A204.1 (cell line): ENCODE results near the gene NBEA.
A peak's percentile ranks its signal among the peaks of the same experiment; 100 is the strongest.

ENCODE experiments used
- FAIRE-seq: peaks from 2 replicates; lab custom pipeline; 2012; peaks lifted over from hg19 to GRCh38; lab: Jason Lieb, UNC

NBEA gene

DNA sequence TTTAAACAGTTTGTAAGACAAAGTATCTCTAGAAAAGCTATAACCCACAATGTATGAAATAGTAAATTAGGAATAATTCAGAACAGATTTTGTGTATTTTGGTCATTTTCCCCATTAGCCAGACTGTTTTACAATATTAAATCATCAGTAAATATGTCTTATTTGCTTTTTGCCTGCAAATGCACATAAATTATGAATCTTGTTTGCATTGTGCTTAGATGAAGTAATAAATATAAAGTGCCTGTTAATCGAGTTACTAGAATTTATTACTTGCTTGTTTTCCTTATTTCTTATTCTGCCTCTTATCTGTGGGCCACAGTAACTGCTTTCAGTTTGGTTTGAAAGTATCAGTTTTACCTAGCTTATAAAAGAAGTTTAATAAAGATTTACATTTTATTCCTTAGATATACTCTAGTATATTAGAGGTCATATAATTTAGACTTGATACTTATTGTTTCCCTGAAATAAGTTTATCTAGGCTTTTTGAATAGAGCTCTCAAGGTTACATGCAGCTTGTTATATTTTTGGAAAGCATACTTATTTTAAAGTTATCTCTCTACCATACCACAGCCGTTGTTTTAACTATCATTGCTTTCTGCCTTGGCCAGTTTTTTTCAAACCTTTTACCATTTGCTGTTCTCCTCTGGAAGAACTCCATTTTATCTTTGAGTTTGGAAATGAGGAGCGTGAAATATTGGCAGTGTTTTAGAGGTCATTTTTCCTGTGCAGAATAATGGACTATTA, 238.0 kb downstream of the NBEA start:
- FAIRE-seq: no peak

GRCh38 chr13:35190241-35190640, 248.2 kb downstream of the NBEA start:
- FAIRE-seq: no peak

GRCh38 chr13:35191883-35192282, 249.8 kb downstream of the NBEA start:
- no peak for FAIRE-seq

DNA sequence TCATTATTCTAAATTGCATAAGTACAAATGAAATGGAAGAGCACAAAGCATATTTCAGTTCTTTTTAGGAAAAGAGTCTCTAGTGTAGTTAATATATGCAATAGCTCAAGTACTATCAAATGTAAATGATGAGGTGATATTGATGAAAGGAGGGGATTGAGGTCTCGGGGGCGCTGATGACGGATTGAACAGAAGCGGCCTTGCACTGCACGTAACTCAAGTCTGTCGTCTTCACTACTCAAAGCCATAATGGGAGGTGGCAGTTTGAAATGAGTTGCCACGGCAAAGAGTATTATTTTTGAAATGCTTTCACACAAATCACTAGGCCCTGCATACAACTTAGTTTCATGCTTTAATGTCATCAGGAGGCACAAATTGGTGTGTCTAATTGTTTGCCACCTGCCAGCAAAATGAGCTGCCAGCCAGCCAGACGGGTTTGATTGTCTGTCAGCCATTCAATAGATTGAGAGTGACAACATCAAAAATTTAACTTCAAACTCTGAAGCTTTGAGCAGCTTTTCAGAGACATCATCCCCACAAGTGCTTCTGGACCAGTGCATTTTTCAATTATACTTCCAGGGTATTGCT, 256.6 kb downstream of the NBEA start:
- no peak for FAIRE-seq

DNA sequence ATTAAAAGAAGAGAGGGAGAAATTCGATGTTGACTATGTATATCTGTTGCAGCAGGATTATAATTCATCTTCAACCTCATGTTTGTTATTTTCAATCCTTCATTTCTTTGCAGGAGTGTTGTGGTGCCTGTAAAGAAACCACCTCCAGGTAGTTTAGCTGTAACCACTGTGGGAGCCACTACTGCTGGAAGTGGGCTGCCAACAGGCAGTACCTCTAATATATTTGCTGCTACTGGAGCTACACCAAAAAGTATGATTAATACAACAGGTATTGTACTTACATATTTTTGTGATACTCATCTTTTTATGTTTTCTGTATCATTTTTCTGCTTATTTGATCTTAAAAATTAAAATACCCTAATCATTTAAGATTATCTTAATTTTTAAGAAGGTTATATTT, 266.5 kb downstream of the NBEA start:
- FAIRE-seq: no peak

- FAIRE-seq: peak; percentile 79
Observed at GRCh38 chr13:35210261-35210660, 268.2 kb downstream of the NBEA start.

DNA sequence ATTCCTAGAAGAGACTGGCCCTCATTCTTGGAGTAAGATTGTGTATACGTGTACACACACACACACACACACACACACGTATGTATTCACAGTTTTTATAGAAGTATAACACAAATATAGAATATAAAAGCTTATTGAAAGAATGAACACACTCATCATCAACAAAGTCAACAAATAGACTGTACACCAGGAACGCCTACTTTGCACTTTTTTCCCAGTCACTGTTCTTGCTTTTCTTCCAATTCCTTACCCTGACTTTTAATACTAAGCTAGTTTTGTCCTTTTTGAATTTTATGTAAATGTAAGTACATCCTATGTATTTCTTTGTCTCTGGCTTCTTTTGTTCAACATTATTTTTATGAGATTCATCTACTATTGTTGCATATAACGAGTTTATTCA, 269.9 kb downstream of the NBEA start:
- peak; percentile 63 for FAIRE-seq

DNA sequence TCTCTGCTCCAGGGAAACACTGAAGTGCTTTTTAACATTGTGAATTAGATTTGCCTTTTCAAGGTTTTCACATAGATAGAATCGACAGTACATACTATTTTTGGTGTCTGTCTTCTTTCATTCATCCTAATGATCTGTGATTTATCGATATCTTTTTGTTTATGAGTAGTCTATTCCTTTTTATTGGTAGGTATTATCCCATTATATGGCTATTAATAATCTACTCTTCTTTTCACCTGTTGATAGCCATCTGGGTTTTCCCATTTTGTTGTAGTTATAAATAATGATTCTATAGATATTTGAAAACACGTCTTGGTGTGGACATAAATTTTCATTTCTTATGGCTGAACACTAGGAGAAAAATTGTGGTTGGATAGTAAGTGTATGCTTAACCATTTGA, 271.8 kb downstream of the NBEA start:
- FAIRE-seq: no peak

GRCh38 chr13:35216131-35216530, 274.1 kb downstream of the NBEA start:
- no peak for FAIRE-seq

- no peak for FAIRE-seq
Observed at GRCh38 chr13:35219021-35219420, 277.0 kb downstream of the NBEA start.

DNA sequence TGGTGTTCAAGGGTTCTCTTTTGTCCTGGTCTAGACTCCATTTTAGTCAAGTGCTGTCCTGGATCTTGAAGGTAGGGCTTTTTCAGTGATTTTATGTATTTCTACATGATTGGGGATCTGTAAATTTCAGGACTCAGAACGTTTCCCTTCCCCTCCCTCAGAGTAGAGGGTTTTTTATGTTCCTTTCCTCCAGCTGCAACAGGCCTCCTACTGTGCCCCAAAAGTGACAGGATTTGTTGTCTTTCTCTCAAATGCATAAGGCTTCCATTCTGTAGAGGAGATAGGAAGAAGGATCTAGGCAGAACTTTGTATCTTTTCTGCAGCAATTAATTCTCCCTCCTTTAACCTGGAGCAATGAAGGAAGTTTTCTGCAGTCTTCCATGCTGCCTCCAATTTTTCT, 283.1 kb downstream of the NBEA start:
- no peak for FAIRE-seq

- FAIRE-seq: no peak
Observed at GRCh38 chr13:35225582-35225981, 283.5 kb downstream of the NBEA start.

- FAIRE-seq: no peak
Observed at GRCh38 chr13:35228536-35228935, 286.5 kb downstream of the NBEA start.

GRCh38 chr13:35231426-35231825, 289.4 kb downstream of the NBEA start:
- no peak for FAIRE-seq

GRCh38 chr13:35238274-35238673, 296.2 kb downstream of the NBEA start:
- FAIRE-seq: no peak

- no peak for FAIRE-seq
Observed at GRCh38 chr13:35252536-35253205, 310.6 kb downstream of the NBEA start.

GRCh38 chr13:35255241-35255640, 313.2 kb downstream of the NBEA start:
- no peak for FAIRE-seq

GRCh38 chr13:35256459-35257148, 314.5 kb downstream of the NBEA start:
- no peak for FAIRE-seq

DNA sequence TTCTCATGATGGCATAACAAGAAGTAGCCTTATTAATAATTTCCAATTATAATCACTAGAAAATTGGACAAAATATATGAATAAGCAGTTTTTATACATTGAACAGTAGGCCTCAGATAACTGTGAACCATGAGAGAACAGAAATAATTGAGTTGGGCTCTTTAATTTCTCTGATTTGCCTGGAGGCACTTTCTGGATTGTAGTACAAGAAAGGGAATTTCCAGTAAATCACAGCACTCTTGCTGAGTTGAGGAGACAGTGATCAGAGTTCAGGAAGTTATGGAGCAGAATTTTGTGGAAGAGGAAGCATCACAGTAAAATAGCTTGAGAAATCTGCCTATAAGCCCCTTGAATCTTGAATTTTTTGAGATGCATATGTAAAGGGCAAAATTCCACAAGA, 318.2 kb downstream of the NBEA start:
- no peak for FAIRE-seq

GRCh38 chr13:35266412-35266811, 324.3 kb downstream of the NBEA start:
- FAIRE-seq: no peak

GRCh38 chr13:35278917-35279316, 336.8 kb downstream of the NBEA start:
- FAIRE-seq: no peak

- no peak for FAIRE-seq
Observed at GRCh38 chr13:35279500-35279899, 337.4 kb downstream of the NBEA start.

DNA sequence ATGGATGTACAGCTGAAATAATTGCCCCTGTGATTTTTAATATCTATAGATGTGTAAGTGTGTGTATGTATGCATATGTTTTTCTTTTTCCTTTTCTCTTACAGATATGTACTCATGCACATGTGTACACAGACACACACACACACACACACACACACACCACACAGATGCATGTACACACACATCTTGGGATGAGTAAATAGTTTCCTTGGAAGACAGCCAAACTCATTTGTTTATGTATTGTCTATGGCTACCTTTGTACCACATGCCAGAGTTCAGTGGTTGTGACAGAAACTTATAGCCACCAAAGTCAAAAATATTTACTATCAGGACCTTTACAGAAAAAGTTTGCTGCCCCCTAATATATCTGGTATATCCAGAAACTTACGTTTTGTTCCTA, 341.8 kb downstream of the NBEA start:
- FAIRE-seq: no peak
